HFF-Myc (cell line): Measurements from ENCODE around the gene CCSER1.

Source experiments
- DNase-seq: peaks from one replicate; pipeline ENCODE4 v3.0.0-alpha.2; 2011; ENCODE audit warnings: low read depth; ENCODE audit errors: extremely low read depth
- H3K4me3 ChIP-seq: replicated peaks from 2 replicates; pipeline ENCODE4 v1.5.1; 2011; ENCODE audit warnings: low read depth, mild to moderate bottlenecking, control low read depth, low read length
- TF ChIP-seq, protein P1 (sequence below): IDR thresholded peaks from 2 replicates; pipeline ENCODE4 v1.5.1; 2012; ENCODE audit warnings: mild to moderate bottlenecking, low read depth, low read length, control low read depth; ENCODE audit errors: missing control alignments

Gene CCSER1

GRCh38 chr4:91035276-91035675, 908.1 kb downstream of the CCSER1 start:
- H3K4me3 ChIP-seq = no peak overlapping the region
- TF ChIP-seq, protein P1, sequence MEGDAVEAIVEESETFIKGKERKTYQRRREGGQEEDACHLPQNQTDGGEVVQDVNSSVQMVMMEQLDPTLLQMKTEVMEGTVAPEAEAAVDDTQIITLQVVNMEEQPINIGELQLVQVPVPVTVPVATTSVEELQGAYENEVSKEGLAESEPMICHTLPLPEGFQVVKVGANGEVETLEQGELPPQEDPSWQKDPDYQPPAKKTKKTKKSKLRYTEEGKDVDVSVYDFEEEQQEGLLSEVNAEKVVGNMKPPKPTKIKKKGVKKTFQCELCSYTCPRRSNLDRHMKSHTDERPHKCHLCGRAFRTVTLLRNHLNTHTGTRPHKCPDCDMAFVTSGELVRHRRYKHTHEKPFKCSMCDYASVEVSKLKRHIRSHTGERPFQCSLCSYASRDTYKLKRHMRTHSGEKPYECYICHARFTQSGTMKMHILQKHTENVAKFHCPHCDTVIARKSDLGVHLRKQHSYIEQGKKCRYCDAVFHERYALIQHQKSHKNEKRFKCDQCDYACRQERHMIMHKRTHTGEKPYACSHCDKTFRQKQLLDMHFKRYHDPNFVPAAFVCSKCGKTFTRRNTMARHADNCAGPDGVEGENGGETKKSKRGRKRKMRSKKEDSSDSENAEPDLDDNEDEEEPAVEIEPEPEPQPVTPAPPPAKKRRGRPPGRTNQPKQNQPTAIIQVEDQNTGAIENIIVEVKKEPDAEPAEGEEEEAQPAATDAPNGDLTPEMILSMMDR = no peak
- no peak for DNase-seq

DNA sequence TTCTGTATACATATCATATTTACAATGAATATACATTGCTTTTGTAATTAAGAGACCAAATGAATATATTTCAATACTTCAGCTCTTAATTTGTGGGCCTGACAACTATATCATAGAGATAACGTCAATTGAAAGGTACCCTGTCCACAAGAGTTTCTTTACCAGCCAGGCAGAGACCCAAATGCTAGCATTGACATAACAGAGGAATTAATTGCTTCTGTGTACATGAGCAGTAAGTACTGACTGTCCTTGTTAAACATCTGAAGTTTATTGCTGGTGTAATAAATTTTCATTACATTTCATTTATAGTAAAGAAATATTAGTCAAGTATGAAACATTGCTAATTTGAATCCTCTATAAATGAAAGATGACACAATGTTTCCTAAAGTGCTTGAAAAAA, 910.8 kb downstream of the CCSER1 start:
- TF ChIP-seq, protein P1 = no peak
- no peak overlapping the region for H3K4me3 ChIP-seq
- DNase-seq = no peak

DNA sequence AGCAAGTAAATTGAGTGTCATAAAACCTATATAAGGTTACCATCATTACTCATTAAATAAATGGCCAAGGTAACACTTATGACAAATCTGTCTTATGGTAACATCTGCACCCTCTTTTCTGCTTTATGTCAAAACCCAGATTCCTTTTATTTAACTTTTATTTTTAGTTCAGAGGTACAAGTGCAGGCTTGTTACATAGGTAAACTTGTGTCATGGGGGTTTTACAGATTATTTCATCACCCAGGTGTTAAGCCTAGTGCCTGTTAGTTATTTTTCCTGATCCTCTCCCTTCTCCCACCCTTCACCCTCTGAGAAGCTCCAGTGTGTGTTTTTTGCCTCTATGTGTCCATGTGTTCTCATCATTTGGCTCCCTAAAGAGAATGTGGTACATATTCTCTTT, 930.7 kb downstream of the CCSER1 start:
- no peak for DNase-seq
- H3K4me3 ChIP-seq = no peak overlapping the region
- TF ChIP-seq, protein P1 = no peak

DNA sequence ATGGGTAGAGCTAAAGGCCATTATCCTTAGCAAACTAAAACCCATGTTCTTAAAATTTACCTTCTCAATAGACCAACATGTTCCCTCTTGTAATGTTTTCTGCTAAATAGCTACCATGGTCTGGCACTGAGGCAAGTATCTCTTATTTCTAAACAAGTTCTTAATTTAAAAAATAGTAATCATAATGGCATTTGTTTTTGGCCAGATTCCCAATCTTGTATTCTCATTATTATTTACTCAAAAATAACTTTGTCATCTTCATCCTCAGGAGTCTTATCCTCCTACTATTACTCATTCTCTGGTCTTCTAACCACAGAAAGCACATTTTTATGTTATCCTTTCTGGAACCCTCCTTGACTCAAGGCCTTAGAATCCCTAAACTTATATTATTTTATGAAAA, 931.2 kb downstream of the CCSER1 start:
- TF ChIP-seq, protein P1 = no peak
- no peak overlapping the region for H3K4me3 ChIP-seq
- DNase-seq = no peak

DNA sequence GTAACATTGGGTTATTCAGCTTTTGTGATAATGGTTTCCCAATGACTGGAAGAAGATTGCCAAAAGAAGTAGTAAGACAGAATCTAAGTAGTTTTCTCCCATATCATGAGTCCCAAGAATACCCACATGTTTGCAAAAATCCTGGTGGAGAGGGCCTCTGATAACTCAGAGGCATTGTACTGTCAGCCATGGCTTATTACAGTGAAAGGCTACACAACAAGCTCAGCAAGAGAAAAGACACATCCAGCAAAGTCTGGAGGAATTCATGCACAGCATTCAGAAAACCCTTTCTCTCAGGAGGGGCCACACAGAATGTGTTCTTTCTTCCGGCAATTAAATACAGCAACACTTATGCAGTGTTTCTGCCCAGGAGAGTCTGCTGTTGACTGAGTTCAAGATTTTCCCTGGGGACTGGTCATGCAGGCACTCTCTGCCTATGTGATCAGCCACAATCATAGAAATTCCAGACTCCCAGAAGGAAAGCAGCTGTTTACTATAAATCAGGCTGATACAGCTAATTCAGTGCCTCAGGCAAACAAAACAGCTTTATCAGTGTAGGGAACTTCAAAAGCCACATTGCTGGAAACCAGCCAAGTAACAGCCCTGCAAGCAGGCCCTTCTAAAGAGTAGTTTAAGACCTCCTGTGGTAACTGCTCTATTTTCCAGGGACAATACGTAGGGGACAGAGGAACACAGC, 937.1 kb downstream of the CCSER1 start:
- no peak overlapping the region for H3K4me3 ChIP-seq
- TF ChIP-seq, protein P1 = no peak
- no peak for DNase-seq

DNA sequence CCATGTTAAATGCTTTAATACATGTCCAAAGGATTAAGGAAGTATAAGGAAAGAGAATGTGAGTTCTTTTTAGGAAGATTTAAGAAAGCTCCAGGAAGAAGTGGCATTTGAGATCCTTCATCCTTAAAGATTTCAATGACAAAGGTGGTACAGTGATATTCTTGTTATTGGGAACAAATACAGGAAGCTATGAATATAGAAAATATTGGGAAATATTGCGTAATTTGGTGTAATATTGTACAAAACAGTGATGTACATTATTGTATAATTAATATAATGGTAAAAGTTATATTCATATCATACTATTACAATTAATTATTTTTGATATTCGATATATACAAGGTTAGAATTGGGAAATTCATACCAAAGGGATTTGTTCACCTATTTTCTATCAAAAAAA, 937.9 kb downstream of the CCSER1 start:
- no peak overlapping the region for H3K4me3 ChIP-seq
- no peak for DNase-seq
- TF ChIP-seq, protein P1 = no peak

GRCh38 chr4:91070736-91071135, 943.5 kb downstream of the CCSER1 start:
- DNase-seq = no peak
- H3K4me3 ChIP-seq = no peak overlapping the region
- TF ChIP-seq, protein P1 = no peak
